Occipital lobe (tissue), 2 donors: ENCODE measurements around the gene WNK1. TPM values are rescaled to one million over a fixed set of nuclear protein-coding genes. Genes with fewer than 3 reads are reported as not detected.
"Not testable (repeated sequence)": the region's sequence is repeated elsewhere in the genome, so short reads cannot be mapped to it uniquely, and the experiment has no call there.

Source experiments
- DNase-seq: peaks from one replicate; lab custom pipeline; 2025; lab: John Stamatoyannopoulos, UW
- total RNA-seq: library from RNA; depleted of rRNA; stranded (reverse); fragments of >200 nt; gene quantifications from one replicate; pipeline ENCODE4 v1.2.3, GENCODE V29; 2014

WNK1 gene
- total RNA-seq, 1 donor from 2014 or later = 84.2 TPM

GRCh38 chr12:909861-910260, 157.5 kb downstream of the WNK1 start:
- no peak for DNase-seq

DNA sequence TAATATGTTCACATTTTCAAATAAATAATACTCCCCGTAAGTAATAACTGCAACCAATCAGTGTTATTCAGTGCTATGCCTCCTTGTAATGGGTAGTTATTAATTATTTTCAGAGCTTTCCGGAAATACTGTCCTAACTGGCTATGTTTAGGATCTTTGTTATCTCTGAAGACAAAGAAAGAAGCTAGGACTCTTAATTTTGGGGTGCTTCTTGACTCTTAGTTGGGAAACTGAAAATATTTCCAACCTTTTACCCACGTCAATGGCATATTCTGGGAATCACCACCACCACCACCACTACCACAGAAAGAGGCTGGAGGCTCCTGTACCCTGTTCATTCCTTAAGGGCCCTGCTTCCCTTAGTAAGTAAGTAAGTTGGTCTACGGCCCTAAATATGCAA, 158.0 kb downstream of the WNK1 start:
- no peak for DNase-seq

- no peak for DNase-seq
Measured at GRCh38 chr12:911191-911826, 158.9 kb downstream of the WNK1 start.

- no peak for DNase-seq
Measured at GRCh38 chr12:912466-913235, 160.3 kb downstream of the WNK1 start.

DNA sequence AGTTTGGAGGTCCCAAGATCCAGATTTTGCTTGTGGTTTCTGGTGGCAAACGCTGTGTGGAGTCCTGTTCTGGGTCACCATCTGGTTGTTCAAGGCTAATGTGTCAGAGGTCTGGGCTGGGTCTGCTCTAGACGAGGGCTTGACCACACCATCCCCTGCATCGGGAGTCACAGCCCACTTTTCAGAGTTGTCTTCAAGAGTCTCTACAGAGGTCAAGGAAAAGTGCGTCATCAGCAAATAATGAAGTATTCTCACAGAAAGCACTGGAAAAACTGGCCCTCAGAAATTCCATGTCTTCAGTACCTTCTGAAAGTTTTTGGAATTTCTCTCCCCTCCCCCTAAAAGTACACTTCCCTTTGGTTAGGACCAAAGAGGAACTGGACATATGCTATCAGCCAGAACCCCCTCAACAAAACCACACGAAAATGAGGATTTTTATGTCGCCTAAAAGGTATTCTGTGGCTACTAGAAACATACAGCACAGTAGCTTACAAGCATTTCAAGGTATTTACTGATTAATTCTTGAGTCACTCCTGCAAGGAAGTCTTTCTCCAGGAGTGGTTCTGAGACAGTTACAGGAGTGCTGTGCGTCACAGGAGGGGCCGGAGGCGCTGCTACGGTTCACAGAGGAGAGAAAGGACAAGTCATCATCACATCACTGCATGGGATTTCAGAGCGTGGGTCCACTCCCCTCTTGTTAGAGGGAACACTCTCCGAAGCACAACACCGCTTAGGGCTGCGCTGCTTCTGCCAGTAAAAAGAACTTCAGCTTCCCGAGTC, 161.7 kb downstream of the WNK1 start:
- DNase-seq = no peak

DNA sequence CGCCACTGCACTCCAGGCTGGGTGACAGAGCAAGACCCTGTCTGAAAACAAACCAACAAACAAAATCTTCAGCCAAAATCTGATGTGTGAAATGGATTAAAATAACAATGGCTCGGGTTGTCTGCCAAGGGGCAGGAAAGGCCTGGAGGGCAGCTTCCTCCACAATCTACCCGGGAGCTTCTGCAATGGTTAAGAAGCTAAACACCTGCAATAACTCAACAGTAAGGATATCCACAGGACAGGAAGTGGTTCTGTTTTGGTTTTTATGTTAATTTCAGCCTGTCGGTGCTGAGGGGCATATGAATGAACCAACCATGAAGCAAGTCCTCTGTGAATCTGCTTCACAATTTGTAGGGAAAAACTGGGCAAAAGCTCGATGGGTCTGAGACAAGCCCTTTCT, 162.7 kb downstream of the WNK1 start:
- DNase-seq = no peak

GRCh38 chr12:916240-916639, 163.9 kb downstream of the WNK1 start:
- DNase-seq = no peak

DNA sequence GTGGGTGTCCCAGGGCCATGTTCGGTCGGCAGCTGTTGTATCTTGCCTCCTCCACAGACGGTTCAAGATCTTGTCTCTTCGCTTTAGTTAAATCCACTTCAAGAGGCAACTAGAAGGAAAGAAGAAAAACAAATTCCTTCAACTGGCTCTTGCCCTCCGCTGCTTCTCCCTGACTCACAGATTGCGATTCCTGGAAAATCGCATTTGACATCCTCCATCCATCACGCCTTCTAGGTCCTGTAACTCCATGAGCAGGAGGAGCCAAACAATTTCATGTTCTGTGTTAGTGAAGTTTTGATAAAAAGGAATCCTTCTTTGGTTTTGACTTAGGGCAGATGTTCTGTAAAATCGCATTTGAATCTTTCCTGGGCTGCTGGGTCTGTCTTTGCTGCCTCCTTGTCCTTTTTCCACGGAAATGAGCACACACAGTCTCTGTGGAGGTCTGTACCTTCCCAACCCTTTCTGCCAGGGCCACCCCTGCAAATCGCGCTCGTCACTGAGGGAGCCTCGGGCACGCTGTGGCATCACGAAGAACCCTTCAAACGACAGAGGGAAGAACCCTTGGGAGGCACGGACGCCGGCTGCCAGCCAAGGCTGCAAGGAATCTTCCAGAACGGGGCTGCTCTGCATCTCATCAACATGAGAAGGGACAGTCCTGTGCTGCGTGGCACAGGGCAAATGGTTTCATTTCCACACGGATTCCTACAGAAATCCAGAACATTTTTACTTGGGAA, 164.5 kb downstream of the WNK1 start:
- DNase-seq = no peak

DNA sequence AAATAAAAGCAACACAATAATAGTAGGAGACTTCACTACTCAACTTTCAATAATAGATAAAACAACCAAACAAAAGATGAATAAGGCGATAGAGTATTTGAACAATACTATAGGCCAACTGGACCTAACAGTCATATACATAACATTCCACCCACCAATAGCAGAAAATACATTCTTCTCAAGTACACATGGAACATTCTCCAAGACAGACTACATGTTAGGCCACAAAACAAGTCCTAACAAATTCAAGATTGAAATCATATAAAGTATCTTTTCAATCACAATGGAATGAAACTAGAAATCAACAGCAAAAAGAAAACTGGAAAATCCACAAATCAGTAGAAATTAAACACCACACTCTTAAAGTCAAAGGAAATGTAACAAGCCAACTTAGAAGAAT, 168.3 kb downstream of the WNK1 start:
- no peak for DNase-seq

DNA sequence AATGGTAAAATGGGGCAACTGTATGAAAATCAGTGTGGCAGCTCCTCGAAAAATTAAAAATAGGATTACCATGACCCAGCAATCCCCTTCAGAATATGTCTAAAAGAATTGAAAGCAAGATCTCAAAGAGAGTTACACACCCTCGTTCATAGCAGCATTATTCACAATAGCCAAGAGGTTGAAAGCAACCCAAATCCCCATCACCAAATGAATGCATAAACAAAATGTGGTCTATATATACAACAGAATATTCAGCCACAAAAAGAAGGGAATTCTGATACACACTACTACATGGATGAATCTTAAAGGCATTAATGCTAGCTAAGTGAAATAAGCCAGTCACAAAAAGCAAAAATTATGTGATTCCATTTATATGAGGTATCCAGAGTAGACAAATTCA, 169.9 kb downstream of the WNK1 start:
- DNase-seq = no peak

GRCh38 chr12:926641-927040, 174.3 kb downstream of the WNK1 start:
- no peak for DNase-seq

DNA sequence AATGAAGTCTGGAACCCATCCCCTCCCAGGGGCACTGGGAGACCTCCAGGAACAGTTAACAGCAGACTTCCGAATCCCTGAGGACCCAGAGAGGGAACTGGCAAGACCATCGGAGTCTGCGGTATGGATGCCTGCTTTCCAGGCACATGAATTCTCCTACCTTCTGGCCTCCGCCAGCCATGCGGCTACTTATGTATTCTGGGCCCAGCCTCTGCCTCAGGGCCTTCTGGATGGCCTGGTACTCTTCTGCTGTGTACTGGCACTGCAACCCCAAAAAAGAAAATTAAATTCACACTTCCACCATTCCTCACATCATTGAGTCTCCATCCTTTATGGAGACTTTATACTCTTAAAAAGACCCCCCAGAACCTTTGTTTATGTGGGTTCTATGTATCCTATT, 178.7 kb downstream of the WNK1 start:
- no peak for DNase-seq

- no peak for DNase-seq
Measured at GRCh38 chr12:931591-931990, 179.2 kb downstream of the WNK1 start.

DNA sequence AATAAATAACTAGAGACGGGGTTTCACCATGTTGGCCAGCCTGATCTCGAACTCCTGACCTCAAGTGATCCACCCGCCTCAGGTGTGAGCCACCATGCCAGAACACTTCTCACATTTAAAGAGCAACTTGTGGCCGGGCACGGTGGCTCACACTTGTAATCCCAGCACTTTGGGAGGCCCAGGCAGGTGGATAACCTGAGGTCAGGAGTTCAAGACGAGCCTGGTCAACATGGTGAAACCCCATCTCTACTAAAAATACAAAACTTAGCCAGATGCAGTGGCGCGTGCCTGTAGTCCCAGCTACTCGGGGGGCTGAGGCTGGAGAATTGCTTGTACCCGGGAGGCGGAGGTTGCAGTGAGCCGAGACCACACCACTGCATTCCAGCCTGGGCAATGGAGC, 183.5 kb downstream of the WNK1 start:
- not testable (repeated sequence) for DNase-seq

DNA sequence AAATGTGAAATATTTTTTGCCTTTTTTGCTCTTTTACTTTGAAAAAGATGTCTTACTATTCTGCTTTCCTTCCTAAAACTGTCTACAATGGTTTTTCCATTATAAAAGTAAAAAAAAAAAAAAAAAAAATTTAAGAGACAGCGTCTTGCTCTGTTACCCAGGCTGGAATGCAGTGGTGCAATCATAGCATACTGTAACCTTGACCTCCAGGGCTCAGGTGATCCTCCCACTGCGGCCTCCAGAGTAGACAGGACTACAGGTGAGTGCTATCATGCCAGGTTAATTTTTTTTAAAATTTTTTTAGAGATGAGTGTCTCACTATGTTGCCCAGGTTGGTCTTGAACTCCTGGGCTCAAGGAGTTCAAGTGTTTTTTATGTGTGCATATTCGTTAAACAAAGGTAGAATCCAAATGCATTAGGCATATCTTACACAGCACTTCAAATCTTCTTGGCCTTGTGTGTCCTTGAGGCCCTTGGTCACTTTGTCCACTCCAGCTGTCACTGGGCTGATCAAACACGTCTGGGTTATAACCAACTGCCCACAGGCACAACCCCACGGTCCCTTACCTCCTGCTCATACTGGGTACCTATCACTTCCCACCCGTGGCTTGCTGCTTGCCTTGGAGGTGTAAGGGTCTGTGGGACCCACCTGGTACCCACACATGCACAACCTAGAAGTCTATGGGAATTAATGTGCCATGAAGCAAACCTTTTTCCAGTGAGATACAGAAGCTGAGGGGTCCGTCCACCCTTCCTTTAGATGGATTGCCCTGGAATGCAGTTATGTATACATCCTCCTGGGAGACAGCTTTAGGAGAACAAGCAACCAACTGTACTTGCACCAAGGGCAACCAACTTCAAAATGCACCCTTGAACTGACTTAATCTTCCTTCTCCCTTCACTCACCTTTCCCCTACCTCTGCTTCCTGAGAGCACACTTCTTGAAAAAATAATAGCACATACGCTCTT, 184.3 kb downstream of the WNK1 start:
- no peak for DNase-seq

DNA sequence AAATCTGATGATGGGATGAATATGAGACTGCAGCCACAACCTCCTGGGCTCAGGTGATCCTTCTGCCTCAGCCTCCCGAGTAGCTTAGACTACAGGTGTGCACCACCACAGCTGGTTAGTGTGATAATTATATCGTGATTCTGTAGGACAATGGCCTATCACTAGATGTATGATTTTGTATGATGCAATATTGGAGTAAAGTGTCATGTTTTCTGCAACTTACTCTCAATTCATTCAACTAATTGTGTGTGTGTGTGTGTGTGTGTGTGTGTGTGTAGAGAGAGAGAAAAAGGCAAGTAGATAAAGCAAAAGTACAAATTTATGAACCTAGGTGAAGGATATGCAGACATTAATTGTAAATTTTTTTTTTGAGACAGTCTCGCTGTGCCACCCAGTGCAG, 186.4 kb downstream of the WNK1 start:
- DNase-seq = no peak

DNA sequence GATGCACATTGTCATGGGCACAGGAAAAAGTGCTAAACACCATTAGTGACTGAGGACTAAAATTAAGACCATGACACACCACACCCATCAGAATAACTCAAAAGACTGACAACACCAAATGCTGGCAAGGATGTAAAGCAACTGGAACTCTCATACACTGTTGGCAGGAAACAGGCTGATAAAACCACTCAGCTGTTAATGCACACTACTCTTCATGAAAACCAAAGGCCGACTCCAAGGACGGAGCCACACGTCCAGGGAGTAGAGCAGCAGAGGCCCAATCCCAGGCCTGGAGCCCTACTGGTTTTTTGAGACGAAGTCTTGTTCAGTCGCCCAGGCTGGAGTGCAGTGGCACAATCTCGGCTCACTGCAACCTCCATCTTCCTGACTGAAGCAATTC, 190.7 kb downstream of the WNK1 start:
- DNase-seq = no peak

- DNase-seq = no peak
Measured at GRCh38 chr12:944211-944610, 191.8 kb downstream of the WNK1 start.

DNA sequence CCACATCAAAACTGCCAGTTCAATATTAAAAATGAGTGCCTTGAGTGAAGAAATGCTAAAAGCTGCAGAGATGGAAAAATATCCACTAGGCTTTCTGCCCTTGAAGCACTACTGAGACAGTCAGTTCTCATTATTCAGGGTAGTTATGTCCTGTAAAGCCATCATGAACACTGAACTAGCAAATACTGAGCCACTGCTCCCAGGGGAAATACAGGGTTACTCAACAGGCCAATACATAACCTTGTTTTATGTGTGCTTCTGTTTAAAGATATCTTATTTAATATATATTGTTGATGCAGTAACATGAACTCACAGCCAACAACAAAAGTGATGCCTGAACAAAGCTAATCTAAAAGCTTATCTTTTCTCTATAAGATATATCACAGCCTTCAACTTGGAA, 193.8 kb downstream of the WNK1 start:
- no peak for DNase-seq

GRCh38 chr12:946631-947030, 194.3 kb downstream of the WNK1 start:
- DNase-seq = no peak

GRCh38 chr12:948238-948637, 195.9 kb downstream of the WNK1 start:
- no peak for DNase-seq
